Anterior cingulate cortex (tissue), 58 donors: ENCODE measurements around the gene LRRC9.
A peak's percentile ranks its signal among the peaks of the same experiment; 100 is the strongest.
"Not testable (repeated sequence)": the region's sequence is repeated elsewhere in the genome, so short reads cannot be mapped to it uniquely, and the experiment has no call there.

Experiments used
- DNase-seq, 58 donors: peaks; one replicate each; lab custom pipeline; 2025; lab: John Stamatoyannopoulos, UW

The LRRC9 gene

DNA sequence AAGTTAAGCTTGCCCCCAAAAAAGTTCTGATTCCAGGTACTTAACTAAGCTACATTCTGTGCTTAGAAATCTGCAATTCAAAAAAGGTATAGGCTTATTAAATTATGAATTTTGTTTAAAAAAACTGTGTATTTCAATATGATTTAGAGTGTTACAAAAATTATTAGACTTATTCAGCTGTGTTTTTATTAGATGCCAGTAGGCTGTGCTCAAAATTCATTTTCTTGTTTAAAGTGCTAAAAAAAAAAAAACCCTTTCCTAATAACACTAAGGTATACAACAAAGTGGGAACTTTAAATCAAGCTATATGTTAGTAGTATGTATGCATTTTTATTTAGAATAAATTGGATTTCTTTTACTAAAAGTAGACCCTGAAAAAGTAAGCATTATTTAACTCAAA, 25.0 kb downstream of the LRRC9 start:
- no peak for DNase-seq

DNA sequence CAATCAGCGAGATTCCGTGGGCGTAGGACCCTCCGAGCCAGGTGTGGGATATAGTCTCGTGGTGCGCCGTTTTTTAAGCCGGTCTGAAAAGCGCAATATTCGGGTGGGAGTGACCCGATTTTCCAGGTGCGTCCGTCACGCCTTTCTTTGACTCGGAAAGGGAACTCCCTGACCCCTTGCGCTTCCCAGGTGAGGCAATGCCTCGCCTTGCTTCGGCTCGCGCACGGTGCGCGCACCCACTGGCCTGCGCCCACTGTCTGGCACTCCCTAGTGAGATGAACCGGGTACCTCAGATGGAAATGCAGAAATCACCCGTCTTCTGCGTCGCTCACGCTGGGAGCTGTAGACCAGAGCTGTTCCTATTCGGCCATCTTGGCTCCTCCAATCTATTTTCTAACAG, 32.2 kb downstream of the LRRC9 start:
- not testable (repeated sequence) for DNase-seq

DNA sequence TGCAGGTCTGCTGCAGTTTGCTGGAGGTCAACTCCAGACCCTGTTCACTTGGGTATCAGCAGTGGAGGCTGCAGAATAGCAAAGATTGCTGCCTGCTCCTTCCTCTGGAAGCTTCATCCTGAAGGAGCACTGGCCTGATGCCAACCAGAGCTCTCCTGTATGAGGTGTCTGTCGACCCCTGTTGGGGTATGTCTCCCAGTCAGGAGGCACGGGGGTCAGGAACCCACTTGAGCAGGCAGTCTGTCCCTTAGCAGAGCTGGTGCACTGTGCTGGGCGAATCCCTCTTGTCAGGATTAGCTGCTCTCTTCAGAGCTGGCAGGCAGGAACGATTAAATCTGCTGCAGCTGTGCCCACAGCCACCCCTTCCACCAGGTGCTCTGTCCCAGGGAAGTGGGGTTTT, 37.9 kb downstream of the LRRC9 start:
- not testable (repeated sequence) for DNase-seq

DNA sequence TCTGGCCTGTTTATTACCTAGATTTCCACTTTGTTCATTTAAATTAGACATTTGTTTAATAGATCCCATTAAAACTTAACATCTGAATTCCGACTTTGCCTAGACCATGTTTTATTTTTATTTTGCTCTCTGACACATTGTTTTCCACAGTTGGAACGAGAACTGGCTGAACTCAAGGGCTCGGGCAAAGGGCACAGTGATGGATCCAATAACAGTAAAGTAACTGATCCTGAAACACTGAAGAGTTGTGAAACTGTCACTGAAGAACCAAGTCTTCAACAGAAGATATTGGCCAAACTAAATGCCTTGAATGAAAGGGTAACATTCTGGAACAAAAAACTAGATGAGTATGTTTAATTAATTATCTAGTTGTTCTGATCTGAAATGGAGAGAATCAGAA, 39.7 kb downstream of the LRRC9 start:
- no peak for DNase-seq

DNA sequence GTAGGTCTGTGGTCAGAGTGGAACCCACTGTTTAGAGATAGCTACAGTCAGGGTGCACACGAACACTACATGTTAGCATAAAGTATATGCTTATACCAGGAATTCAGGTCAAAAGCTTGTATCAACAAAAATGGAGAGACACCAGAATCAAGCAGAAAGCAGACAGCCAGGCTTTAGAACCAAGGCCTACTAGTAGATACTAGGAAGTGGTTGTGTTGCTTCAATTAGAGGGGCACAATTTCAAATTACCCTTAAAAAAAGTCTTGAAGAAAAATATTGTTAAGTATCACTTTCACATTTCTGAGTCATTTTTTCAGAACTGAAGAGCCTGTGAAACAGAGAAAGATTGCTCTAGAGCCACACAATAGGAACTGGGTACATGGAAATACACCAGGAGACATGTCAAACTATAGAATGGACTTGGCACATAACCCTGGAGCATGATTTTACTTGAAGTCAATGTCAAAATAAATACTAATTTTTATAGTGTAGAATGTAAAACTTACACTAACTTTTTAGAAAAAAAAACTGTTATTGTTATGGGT, 41.6 kb downstream of the LRRC9 start:
- DNase-seq = no peak

DNA sequence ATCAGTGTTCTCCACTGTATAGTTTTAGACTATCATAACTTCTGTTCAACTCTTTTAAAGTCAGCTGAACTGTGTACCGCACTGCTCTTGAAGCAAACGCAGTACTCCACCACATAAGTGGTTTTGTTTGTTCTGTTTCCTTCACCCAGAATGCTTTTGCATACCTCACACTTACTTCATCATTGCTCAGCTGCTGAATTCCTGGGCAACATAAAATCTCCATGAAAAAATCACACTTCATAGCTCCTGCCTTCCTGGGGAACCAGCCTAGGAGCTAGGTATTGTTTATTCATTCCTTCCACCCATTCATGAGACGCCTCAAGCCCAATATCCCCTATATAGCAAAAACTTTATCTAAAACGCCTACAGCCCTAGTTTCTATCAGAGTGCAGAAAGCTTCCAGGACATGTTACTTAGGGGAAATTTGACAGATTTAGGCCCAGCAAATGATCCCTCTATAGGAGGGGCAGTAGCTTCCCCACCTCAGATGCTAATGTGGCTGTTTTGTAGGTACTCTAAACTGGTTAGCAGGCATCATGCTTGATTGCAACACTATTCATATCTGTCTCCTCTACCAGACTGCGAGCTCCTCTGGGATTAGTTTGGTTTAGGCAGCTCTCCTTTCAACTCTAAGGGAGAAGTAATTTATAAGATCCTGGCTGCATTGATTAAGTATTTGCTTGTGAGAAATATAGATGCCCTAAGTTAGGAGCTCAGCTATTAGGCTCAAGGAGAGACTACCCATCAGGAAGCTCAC, 44.5 kb downstream of the LRRC9 start:
- no peak for DNase-seq

DNA sequence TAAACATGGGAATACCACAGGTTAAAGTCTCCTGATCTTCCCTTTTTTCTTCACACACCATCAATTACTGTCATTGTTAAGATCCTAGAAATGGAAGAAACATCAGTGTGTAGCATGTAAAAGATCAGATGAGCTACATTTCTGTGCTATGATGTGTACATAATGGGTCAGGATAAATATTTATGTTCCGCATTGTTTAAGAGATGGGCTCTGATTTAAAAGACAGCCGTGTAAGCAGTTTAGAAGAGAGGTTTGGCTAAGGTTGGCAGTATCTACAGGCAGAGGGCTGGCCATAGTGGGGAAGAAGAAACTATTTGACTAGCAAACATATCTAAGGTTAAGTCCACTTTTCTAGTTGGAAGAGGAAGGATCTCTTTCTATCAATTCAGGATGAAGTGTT, 49.4 kb downstream of the LRRC9 start:
- no peak for DNase-seq

DNA sequence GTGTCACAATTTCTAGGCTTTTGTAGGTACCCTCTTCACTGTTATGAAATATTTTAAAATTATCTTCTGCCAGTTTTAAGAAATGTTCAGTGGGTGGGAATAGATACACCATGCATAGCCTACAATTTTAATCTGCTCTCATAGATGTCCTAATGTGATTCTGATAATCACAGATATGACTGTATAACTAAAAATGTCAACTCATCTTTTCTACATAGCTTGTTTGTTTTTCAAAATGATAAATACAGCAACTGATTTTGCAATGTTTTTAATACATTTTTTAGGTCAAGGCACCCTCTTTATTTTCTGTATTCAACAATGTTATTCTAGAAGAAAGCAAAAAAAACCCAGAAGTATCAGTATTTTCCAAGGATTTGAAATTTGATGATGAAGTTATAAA, 61.6 kb downstream of the LRRC9 start:
- DNase-seq = no peak

DNA sequence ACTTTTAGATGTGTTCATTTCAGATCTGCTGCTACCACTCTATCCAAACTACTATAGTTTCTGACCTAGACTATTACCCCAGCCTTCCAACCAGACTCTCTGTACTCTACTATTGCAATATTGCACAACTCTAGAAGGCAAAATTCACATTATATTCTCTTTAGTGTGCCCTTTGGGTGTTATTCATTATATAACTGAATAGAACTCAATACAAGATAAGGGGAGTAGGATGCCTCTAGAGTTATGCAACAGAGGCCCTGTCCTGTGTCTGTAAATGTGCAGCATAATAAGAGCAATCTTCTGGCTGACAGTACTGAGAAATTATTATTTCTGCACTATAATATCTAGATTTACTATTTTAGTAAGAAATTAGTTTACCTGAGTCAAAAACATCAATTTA, 63.1 kb downstream of the LRRC9 start:
- no peak for DNase-seq

DNA sequence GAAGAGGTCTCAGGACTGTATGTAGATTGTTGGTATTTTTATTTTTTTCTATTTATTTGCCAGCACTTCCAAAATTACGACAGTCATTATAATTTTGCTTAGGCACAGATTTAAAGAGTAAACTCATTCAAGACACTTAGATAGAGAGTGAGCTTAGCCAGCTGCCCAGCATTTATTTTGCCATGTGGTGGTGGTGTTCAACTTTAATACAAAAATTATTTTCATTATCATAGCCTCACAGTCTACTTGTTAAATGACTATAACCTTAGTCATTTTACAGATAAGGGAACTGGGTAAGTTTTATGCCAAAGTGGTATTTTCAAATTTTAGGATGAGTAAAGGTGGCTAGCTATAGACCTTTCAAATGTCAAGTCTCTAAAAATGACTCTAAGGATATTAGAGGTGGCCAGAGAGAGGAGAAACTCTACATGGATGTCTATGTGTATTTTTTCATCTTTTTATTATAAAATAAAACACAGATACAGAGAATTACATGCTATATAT, 66.7 kb downstream of the LRRC9 start:
- DNase-seq = no peak

DNA sequence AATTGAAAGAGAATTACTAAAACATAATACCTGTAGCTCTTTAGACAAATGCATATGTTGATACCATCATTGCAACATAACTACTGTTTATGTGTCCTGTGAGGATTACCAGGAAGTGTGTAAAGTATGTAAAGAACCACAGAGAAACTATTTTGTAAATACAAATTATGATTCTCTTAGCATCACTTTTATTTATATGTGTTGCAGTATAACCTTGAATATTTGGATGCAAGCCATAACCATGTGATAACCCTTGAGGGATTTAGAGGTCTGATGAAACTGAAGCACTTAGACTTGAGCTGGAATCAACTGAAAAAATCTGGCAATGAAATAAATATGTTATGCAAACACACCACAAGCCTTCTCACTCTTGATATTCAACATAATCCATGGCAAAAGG, 77.5 kb downstream of the LRRC9 start:
- no peak for DNase-seq

DNA sequence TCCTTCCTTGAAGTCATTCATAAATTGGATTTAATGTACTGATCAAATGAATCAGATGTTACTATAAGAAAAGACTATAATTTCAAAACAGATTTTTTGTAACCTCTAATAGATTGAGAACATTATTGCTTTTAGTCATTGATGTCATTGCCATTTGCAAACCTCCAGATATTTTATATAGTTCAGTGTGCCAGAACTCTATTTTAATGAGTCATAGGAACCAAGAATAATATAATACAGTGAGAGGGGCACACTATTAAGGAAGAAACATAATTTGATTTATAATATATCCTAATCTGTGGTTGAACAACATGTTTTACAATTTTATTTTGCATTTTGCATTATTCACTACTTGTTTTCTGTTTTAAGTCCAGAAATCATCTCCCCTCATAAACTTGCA, 78.0 kb downstream of the LRRC9 start:
- no peak for DNase-seq

DNA sequence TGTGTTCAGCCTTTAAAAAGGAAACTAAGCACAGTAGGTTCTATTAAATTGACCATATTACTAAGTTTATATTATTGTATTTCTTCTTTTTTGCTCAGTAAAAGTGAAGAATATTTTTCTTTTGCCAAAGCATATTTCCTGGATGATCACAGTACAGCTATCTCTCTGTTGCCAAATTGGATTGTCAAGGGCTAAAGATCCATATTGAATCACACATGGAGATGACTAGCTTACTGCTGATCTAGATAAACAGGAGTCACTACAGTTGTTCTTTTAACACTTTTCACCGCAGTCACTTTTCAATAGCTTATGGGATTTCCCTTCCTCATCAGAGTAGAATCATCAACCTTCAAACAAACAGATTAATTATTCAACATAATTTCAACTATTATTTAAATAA, 78.6 kb downstream of the LRRC9 start:
- no peak for DNase-seq

DNA sequence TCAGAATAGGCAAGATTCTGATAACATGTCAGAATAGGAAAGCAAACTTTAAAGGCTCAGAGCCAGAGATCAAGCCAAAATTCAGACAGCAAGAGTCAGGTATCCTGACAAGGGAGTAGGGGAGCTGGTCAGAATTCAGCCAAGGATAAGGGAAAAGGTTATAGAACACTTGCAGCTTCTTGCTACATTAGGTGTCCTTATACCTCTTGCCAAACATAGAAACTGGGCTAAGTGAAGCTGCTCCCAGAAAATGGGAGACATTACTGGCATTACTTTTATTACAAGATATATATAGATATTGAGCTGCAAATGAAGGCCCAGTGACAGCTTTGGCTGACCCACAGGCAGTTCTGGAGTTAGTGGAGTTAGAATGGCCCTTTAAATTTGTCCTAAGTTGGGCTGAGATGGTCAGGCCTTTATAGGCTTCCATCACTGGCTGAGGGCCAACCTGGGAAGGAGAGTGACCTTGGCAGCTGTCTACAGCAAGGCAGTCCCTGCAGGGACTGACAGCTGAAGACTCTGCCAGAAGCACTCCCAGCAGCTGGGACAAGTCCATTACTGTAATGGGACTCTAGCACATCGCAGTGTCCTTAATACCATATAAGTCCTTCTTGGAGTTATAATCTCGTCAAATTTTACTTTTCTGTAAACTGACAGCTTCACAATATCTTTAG, 83.0 kb downstream of the LRRC9 start:
- peak in 6 of 58 donors; percentile 1 to 10 (median 2) for DNase-seq

DNA sequence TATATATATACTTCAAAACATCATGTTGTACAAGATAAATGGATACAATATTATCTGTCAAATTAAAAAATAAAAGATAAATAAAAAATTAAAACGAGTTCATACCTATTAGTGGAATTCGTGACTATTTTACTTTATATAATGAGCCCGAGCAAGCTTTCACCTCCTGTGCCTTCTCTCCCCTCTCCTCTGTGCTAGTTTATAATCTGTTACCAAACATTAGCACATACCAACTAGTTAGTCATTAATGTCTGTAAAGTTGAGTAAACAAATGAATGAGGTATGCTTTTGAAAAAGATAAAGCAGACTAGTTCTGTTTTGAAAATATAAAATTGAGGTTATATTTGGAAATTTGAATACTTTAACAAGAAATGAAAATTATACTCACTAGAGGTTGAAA, 84.0 kb downstream of the LRRC9 start:
- DNase-seq = no peak

DNA sequence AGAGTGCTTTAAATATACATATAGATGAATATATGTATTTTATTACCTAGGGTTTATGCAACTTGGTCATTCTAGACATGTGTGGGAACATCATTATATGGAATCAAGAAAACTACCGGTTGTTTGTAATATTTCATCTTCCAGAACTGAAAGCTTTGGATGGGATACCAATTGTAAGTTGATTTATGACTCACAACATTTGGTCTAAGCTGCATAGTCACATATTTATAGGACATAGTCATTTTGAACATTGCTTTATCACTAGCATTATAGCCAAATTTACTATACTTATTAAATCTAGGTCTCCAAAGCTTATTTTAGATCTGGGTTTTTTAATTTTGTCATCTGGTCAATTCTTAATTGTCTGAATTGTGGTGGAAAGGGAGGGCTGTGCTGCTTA, 88.1 kb downstream of the LRRC9 start:
- DNase-seq = no peak

DNA sequence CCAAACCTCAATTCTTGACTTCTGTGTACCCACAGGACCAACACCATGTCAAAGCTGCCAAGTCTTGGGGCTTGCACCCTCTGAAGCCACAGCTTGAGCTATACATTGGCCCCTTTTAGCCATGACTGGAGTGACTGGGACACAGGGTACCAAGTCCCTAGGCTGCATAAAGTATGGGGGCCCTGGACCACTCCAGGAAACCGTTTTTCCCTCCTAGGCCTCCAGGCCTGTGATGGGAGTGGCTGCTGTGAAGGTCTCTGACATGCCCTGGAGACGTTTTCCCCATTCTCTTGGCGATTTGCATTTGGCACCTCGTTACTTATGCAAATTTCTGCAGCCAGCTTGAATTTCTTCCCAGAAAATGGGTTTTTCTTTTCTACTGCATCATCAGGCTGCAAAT, 90.3 kb downstream of the LRRC9 start:
- not testable (repeated sequence) for DNase-seq

DNA sequence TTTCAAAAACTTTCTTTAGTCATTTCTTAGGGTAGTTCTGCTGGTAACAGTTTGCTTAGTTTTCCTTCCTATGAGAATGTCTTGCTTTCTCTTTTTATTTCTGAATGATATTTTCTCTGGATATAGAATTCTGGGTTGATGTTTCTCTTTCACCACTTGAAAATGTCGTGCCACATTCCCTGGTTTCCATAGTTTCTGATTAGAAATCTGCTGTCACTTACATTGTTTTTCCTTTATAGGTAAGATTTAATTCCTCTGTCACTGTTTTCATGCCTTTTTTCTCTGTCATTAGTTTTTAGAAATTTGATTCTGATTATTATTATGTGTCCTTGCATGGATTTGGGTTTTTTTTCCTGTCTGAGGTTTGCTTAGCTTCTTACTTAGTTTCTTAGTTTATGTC, 94.5 kb downstream of the LRRC9 start:
- no peak for DNase-seq

DNA sequence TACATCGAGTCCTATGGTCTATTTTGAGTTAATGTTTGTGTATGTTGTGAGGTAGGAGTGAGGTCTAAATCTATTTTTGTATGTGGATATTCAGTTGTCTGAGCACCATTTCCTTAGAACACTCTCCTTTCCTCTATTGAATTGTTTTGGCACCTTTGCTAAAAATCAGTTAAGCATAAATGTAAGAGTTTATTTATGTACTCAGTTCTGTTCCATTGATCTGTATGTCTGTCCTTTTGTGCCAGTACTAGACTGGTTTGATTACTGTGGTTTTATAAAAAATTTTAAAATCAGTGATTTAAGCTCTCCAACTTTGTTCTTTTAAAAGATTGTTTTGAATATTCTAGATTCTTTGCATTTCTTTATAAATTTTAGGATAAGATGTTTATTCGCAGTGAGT, 101.7 kb downstream of the LRRC9 start:
- DNase-seq = no peak

DNA sequence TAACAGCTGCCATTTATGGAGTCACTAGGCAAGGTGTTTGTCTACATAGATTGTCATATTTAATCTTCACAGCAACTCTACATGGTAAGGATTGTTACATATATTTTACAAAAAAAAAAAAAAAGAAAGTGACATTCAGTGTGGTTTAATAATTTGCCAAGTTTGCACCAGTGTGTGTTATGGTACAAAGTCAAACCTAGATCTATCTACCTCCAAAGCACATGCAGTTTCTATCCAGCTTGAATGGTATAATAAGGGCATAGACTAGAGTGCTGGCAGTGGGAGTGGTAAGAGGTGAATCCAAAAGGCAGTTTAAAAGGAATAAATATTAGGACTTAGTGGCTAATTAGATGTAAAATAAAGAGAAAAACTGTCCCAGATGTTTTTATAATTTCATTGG, 105.6 kb downstream of the LRRC9 start:
- no peak for DNase-seq

DNA sequence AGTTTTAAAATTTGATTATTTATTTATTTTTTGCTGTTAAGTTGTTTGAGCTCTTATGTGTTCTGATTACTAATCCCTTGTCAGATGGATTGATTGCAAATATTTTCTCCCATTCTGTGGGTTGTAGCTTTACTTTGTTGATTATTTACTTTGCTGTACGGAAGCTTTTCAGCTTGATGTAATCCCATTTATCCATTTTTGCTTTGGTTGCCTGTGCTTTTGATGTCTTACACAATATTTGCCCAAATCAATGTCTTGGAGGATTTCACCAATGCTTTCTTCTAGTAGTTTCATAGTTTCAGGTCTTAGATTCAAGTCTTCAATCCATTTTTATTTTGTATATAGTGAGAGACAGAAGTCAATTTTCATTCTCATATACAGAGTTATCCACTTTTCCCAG, 115.2 kb downstream of the LRRC9 start:
- DNase-seq = no peak

DNA sequence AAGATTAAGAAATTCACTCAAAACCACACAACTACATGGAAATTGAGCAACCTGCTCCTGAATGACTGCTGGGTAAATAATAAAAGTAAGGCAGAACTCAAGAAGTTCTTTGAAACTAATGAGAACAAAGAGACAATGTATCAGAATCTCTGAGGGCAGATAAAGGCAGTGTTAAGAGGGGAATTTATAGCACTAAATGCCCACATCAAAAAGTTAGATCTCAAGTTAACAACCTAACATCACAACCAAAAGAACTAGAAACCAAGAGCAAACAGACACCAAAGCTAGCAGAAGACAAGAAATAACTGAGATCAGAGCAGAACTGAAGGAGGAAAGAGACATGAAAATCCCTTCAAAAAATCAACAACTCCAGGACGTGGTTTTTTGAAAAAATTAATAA, 128.0 kb downstream of the LRRC9 start:
- DNase-seq = not testable (repeated sequence)
